ES-I3 (cell line): ENCODE results near the gene PBXIP1.

Experiments used
- H3K36me3 ChIP-seq: 2 replicates; pipeline ENCODE4 v1.6.1; 2013; ENCODE audit warnings: mild to moderate bottlenecking, low read length, control low read depth, moderate library complexity; ENCODE audit not compliant: insufficient read depth
- H3K4me1 ChIP-seq: 2 replicates; pipeline ENCODE4 v1.6.1; 2013; ENCODE audit warnings: mild to moderate bottlenecking, control low read depth, low read length; ENCODE audit not compliant: insufficient read depth
- H3K9ac ChIP-seq: 2 replicates; pipeline ENCODE4 v1.6.1; 2013; ENCODE audit warnings: low read depth, mild to moderate bottlenecking, low read length, moderate library complexity
- H3K9me3 ChIP-seq: 2 replicates; pipeline ENCODE4 v1.6.1; 2013; ENCODE audit warnings: mild to moderate bottlenecking, low read length, moderate library complexity; ENCODE audit not compliant: control insufficient read depth, insufficient read depth

Gene PBXIP1, protein sequence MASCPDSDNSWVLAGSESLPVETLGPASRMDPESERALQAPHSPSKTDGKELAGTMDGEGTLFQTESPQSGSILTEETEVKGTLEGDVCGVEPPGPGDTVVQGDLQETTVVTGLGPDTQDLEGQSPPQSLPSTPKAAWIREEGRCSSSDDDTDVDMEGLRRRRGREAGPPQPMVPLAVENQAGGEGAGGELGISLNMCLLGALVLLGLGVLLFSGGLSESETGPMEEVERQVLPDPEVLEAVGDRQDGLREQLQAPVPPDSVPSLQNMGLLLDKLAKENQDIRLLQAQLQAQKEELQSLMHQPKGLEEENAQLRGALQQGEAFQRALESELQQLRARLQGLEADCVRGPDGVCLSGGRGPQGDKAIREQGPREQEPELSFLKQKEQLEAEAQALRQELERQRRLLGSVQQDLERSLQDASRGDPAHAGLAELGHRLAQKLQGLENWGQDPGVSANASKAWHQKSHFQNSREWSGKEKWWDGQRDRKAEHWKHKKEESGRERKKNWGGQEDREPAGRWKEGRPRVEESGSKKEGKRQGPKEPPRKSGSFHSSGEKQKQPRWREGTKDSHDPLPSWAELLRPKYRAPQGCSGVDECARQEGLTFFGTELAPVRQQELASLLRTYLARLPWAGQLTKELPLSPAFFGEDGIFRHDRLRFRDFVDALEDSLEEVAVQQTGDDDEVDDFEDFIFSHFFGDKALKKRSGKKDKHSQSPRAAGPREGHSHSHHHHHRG

DNA sequence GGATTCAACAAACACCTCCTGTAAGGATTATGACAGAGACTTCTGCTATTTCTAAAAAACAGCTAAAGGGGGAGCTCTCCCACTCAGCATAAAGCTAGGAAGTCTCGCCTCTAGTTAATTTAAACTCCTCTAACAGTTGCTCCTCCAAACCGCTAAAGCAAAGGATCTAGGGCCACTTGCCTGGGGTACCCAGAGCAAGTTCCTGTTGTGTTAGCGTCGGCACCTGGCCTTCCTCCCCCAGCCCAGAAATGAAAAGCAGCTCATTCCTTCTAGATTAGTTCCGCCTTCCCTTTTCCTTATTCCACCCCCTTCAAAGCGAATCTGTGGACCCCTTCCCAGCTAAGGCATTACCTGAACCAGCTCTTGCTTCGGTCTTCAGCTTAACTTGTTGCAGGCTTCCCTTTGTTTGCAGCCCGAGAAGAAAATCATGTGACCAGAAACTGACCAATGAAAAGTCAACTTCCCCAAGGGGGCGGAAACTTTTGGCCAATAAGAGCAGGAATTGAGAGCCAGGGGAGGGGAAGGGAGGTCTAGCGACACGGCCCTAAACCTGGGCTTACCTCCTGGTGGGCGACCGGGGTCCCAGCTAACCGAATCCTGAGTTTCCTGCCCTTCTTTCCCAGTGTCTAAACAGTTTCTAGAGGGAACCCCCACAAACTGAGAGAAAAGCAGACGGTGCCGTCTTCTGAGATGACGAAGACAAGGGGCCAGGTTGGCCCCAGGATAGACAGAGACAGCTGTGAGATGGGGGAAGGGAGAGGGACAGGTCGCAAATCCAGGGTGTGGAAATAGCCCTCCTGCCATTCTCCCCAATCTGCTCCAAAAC is at the start of gene PBXIP1:
TSS of gene PBXIP1 (minus strand) at position 382 of the 826 bp plus-strand sequence. CDS start 2,378 bp downstream, outside the sequence.
- H3K9me3 ChIP-seq, result no peaks in the 10 kb centered on the region
- H3K36me3 ChIP-seq, result no peaks in the 10 kb centered on the region
- peaks cover 12% of the 10 kb centered on the region for H3K4me1 ChIP-seq
- peak within 1 kb of the TSS; percentile 64 for H3K9ac ChIP-seq

- no peak overlapping the region for H3K9ac ChIP-seq
- H3K4me1 ChIP-seq, result peaks cover 13% of the 10 kb centered on the region; the same call in 1 of the 2 replicates
- H3K9me3 ChIP-seq, result no peaks in the 10 kb centered on the region
- no peaks in the 10 kb centered on the region for H3K36me3 ChIP-seq
Observed at GRCh38 chr1:155005076-155006011, 49.4 kb upstream of the PBXIP1 start.

DNA sequence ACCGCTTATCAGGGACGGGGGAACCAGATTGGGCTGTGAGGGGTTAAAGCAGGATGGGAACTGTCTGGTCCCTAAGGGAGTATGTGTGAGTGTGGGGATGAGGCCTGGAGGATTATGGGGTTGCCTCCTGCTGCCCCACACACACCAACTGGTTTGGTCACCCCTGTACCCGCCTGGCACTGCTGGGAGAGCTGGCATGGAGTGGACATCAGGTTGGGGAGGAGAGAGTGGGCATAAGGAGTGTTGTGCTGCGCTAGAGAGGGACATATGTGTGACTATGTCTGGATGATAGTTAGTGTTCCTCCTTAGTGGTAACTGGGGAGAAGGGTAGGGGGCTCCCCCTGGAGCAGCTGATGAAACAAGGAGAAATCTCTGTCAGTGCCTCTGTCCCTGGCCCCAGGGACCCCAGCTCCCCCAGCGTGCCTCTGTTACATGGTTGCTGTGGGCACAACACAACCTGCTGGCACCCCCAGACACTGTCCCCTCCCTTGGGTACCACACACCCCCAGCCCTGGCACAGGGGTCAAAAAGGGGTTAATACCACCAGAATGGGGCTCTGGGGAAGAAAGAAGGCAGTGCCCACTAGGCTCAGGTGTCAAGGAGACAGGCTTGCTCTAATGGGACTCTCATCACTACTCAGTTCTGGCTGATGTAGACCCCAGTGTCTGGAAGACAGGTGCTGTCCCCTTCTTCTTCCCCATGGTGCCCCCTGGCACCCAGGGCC is 48.6 kb upstream of the PBXIP1 start:
- Histone ChIP-seq H3K4me1 (peaks cover 13% of the 10 kb centered on the region; the same call in 1 of the 2 replicates), H3K36me3 (no peaks in the 10 kb centered on the region), H3K9me3 (no peaks in the 10 kb centered on the region), H3K9ac (peak overlapping the region; percentile 85)

GRCh38 chr1:155003766-155004351 is 48.0 kb upstream of the PBXIP1 start:
- Histone ChIP-seq H3K9me3 (no peaks in the 10 kb centered on the region), H3K9ac (peak overlapping the region; percentile 85), H3K36me3 (no peaks in the 10 kb centered on the region), H3K4me1 (peaks cover 13% of the 10 kb centered on the region; the same call in 1 of the 2 replicates)

DNA sequence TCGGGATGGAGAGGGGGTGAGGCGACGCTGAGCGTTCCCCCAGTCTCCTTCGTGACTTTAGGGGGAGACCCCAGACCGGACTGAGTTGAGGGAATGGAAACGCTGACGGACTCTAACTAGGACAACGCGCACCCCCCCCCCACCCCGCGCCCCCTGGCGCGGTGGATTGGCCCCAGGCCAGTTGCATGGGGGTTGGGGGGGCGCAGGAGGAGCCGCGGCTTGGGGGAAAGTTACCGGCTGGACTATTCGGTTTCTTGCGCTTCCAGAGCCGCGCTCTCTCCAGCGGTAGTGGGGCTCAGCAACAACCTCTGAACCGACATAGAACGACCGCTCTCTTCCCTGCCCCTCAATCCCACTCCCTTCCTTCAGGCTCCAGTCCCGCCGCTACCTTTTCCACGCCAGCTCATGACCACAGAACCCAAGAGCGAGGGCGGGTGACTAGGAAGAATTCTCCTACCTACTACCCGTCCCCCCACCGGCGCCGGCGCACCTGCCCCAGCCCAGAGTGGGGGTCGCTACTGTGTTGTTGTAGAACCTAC is 47.4 kb upstream of the PBXIP1 start:
- Histone ChIP-seq H3K9me3 (no peaks in the 10 kb centered on the region), H3K4me1 (peaks cover 10% of the 10 kb centered on the region; the same call in 1 of the 2 replicates), H3K36me3 (no peaks in the 10 kb centered on the region), H3K9ac (peak overlapping the region; percentile 85)

GRCh38 chr1:155002464-155003226 is 46.7 kb upstream of the PBXIP1 start, which contains the start of gene ZBTB7B:
ZBTB7B (plus strand) TSS chr1:155002802; CDS start chr1:155014661, 11,859 bp downstream.
- H3K9ac ChIP-seq, result peak within 1 kb of the TSS; percentile 89
- no peaks in the 10 kb centered on the region for H3K36me3 ChIP-seq
- peaks cover 7% of the 10 kb centered on the region; the same call in 1 of the 2 replicates for H3K4me1 ChIP-seq
- no peaks in the 10 kb centered on the region for H3K9me3 ChIP-seq

GRCh38 chr1:155001675-155002463 is 46.0 kb upstream of the PBXIP1 start:
- H3K4me1 ChIP-seq, result peaks cover 7% of the 10 kb centered on the region; the same call in 1 of the 2 replicates
- H3K9me3 ChIP-seq, result no peaks in the 10 kb centered on the region
- peak overlapping the region; percentile 89 for H3K9ac ChIP-seq
- H3K36me3 ChIP-seq, result no peaks in the 10 kb centered on the region

DNA sequence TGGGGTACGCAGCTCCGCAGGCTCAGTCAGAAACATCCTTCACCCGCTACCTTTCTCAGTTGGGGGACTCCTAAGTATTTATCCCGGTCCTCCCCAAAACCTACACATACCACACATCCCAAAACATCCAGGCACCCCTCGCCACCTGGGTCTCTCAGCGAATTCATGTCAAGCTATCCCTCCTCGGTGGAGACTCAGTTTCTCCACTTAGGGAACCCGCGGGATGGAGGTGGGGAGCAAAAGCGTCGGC is 45.5 kb upstream of the PBXIP1 start:
- H3K4me1 ChIP-seq, result peaks cover 7% of the 10 kb centered on the region; the same call in 1 of the 2 replicates
- H3K36me3 ChIP-seq, result no peaks in the 10 kb centered on the region
- H3K9ac ChIP-seq, result peak overlapping the region; percentile 89
- H3K9me3 ChIP-seq, result no peaks in the 10 kb centered on the region

DNA sequence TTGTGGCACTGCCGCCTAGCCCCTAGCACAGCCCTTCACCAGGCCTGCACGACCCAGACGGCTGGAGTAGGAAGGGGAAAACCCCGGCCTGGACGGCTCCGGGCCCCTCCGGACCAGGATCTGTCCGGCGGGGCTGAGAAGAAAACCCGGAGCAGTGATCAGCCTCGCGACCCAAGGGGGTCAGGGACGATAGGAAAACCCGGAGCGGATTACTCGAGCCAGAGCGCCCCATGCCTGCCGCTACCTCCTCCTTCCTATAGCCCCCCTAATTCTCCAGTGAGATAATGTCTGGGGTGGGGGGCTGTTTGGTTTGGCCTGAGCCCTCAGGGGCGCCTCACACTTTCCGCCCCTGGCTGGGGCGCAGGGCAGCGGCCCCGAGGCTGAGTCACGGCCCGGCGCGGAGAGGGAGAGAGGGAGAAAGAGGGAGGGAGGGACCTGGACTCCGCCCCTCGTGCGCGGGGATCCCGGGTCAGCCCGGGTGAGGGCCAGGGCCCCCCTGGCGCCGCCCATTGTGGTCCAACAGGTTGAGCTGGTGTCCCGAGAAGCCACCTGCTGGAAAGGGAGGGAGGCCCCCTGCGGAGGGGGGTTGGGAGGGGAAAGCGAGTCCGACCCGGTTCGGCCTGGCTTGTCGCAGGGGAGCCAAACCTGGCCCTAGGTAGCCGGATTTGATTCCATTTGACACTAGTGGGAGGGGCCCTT is 45.0 kb upstream of the PBXIP1 start:
- no peaks in the 10 kb centered on the region for H3K36me3 ChIP-seq

GRCh38 chr1:155000411-155000725 is 44.5 kb upstream of the PBXIP1 start:
- no peaks in the 10 kb centered on the region for H3K36me3 ChIP-seq
- peaks cover 7% of the 10 kb centered on the region; the same call in 1 of the 2 replicates for H3K4me1 ChIP-seq
- H3K9ac ChIP-seq, result peak overlapping the region; percentile 89
- H3K9me3 ChIP-seq, result no peaks in the 10 kb centered on the region

More for the DNA sequence above, 45.0 kb upstream of the PBXIP1 start:
- peak overlapping the region; percentile 89 for H3K9ac ChIP-seq
- H3K9me3 ChIP-seq, result no peaks in the 10 kb centered on the region
- H3K4me1 ChIP-seq, result peaks cover 7% of the 10 kb centered on the region; the same call in 1 of the 2 replicates
